HEK293 (cell line): ENCODE measurements around the gene TAC4.

ENCODE experiments used
- GLI4 ChIP-seq: fragments of 450-650 bp; formaldehyde crosslinking; IDR thresholded peaks from 2 replicates; pipeline ENCODE4 v1.5.1; 2016; ENCODE audit warnings: missing biosample characterization, missing genetic modification characterization
- HOXD13 ChIP-seq: sonication (generic); formaldehyde crosslinking; IDR thresholded peaks from 2 replicates; pipeline ENCODE4 v1.8.0; 2022; ENCODE audit warnings: missing genetic modification reagents, borderline replicate concordance
- KLF17 ChIP-seq: fragments of 450-650 bp; formaldehyde crosslinking; IDR thresholded peaks from 2 replicates; pipeline ENCODE4 v1.5.1; 2016; ENCODE audit warnings: missing biosample characterization, missing genetic modification characterization
- KLF9 ChIP-seq: fragments of 450-650 bp; formaldehyde crosslinking; IDR thresholded peaks from 2 replicates; pipeline ENCODE4 v1.5.1; 2016; ENCODE audit warnings: missing biosample characterization, missing genetic modification characterization, low read depth
- MYNN ChIP-seq: fragments of 450-650 bp; formaldehyde crosslinking; IDR thresholded peaks from 2 replicates; pipeline ENCODE4 v1.5.1; 2016; ENCODE audit warnings: missing biosample characterization, missing genetic modification characterization, borderline replicate concordance
- OSR2 ChIP-seq: fragments of 450-650 bp; formaldehyde crosslinking; IDR thresholded peaks from 2 replicates; pipeline ENCODE4 v1.5.1; 2016; ENCODE audit warnings: missing biosample characterization, missing genetic modification characterization
- TRIM28 ChIP-seq: IDR thresholded peaks from 2 replicates; pipeline ENCODE4 v1.6.1; 2011; ENCODE audit warnings: low read length, control low read depth, borderline replicate concordance
- ZBTB21 ChIP-seq: fragments of 450-650 bp; formaldehyde crosslinking; IDR thresholded peaks from 2 replicates; pipeline ENCODE4 v1.5.1; 2017; ENCODE audit warnings: missing biosample characterization, missing genetic modification characterization
- ZFP3 ChIP-seq: fragments of 450-650 bp; formaldehyde crosslinking; IDR thresholded peaks from 2 replicates; pipeline ENCODE4 v1.5.1; 2016; ENCODE audit warnings: low read depth, missing biosample characterization, missing genetic modification characterization
- ZNF112 ChIP-seq: fragments of 450-650 bp; formaldehyde crosslinking; IDR thresholded peaks from 2 replicates; pipeline ENCODE4 v1.5.0; 2017; ENCODE audit warnings: missing biosample characterization, missing genetic modification characterization
- ZNF114 ChIP-seq: fragments of 450-650 bp; formaldehyde crosslinking; IDR thresholded peaks from 2 replicates; pipeline ENCODE4 v1.5.0; 2017; ENCODE audit warnings: missing biosample characterization, missing genetic modification characterization
- ZNF132 ChIP-seq: fragments of 450-650 bp; formaldehyde crosslinking; IDR thresholded peaks from 2 replicates; pipeline ENCODE4 v1.5.1; 2017; ENCODE audit warnings: missing biosample characterization, missing genetic modification characterization, borderline replicate concordance
- ZNF174 ChIP-seq: fragments of 450-650 bp; formaldehyde crosslinking; IDR thresholded peaks from 2 replicates; pipeline ENCODE4 v1.5.0; 2017; ENCODE audit warnings: missing biosample characterization, mild to moderate bottlenecking, missing genetic modification characterization
- ZNF19 ChIP-seq: fragments of 450-650 bp; formaldehyde crosslinking; IDR thresholded peaks from 2 replicates; pipeline ENCODE4; 2016; ENCODE audit warnings: missing biosample characterization, missing genetic modification characterization, low read depth
- ZNF391 ChIP-seq: fragments of 450-650 bp; formaldehyde crosslinking; IDR thresholded peaks from 2 replicates; pipeline ENCODE4 v1.5.1; 2016; ENCODE audit warnings: low read depth, missing biosample characterization, missing genetic modification characterization, borderline replicate concordance
- ZNF510 ChIP-seq: fragments of 450-650 bp; formaldehyde crosslinking; IDR thresholded peaks from 2 replicates; pipeline ENCODE4 v1.5.1; 2018; ENCODE audit warnings: mild to moderate bottlenecking, missing genetic modification characterization, missing biosample characterization; ENCODE audit not compliant: insufficient replicate concordance
- ZNF514 ChIP-seq: fragments of 450-650 bp; formaldehyde crosslinking; IDR thresholded peaks from 2 replicates; pipeline ENCODE4 v1.5.1; 2016; ENCODE audit warnings: missing biosample characterization, missing genetic modification characterization
- ZNF555 ChIP-seq: fragments of 450-650 bp; formaldehyde crosslinking; conservative IDR thresholded peaks from 2 replicates; pipeline ENCODE4 v1.5.1; 2017; ENCODE audit warnings: missing biosample characterization, mild to moderate bottlenecking, missing genetic modification characterization, inconsistent platforms
- ZNF560 ChIP-seq: fragments of 450-650 bp; formaldehyde crosslinking; IDR thresholded peaks from 2 replicates; pipeline ENCODE4 v1.5.1; 2017; ENCODE audit warnings: missing biosample characterization, missing genetic modification characterization, borderline replicate concordance
- ZNF623 ChIP-seq: fragments of 450-650 bp; formaldehyde crosslinking; IDR thresholded peaks from 2 replicates; pipeline ENCODE4 v1.5.1; 2016; ENCODE audit warnings: missing biosample characterization, missing genetic modification characterization
- ZNF701 ChIP-seq: fragments of 450-650 bp; formaldehyde crosslinking; IDR thresholded peaks from 2 replicates; pipeline ENCODE4 v1.5.1; 2016; ENCODE audit warnings: missing biosample characterization, missing genetic modification characterization
- ZNF776 ChIP-seq: fragments of 450-650 bp; formaldehyde crosslinking; IDR thresholded peaks from 2 replicates; pipeline ENCODE4 v1.5.0; 2017; ENCODE audit warnings: missing biosample characterization, missing genetic modification characterization, borderline replicate concordance
- ZNF777 ChIP-seq: fragments of 450-650 bp; formaldehyde crosslinking; IDR thresholded peaks from 2 replicates; pipeline ENCODE4 v1.5.1; 2017; ENCODE audit warnings: missing biosample characterization, missing genetic modification characterization, borderline replicate concordance
- ZNF791 ChIP-seq: fragments of 450-650 bp; formaldehyde crosslinking; IDR thresholded peaks from 2 replicates; pipeline ENCODE4 v1.5.1; 2016; ENCODE audit warnings: missing biosample characterization, missing genetic modification characterization
- TF ChIP-seq, protein P1 (sequence below): fragments of 450-650 bp; formaldehyde crosslinking; IDR thresholded peaks from 2 replicates; pipeline ENCODE4 v1.5.1; 2016; ENCODE audit warnings: missing biosample characterization, missing genetic modification characterization
- TF ChIP-seq, protein P2 (sequence below): fragments of 450-650 bp; formaldehyde crosslinking; IDR thresholded peaks from 2 replicates; pipeline ENCODE4 v1.5.1; 2016; ENCODE audit warnings: missing biosample characterization, missing genetic modification characterization
- TF ChIP-seq, protein P3 (sequence below): fragments of 450-650 bp; formaldehyde crosslinking; IDR thresholded peaks from 2 replicates; pipeline ENCODE4 v1.5.1; 2016; ENCODE audit warnings: missing biosample characterization, missing genetic modification characterization, borderline replicate concordance
- TF ChIP-seq, protein P4 (sequence below): fragments of 450-650 bp; formaldehyde crosslinking; IDR thresholded peaks from 2 replicates; pipeline ENCODE4 v1.5.1; 2016; ENCODE audit warnings: missing biosample characterization, missing genetic modification characterization

The TAC4 gene

GRCh38 chr17:49851387-49852291 lies 3.8 kb upstream of the TAC4 start (continued):
- TF ChIP-seq, protein P1, sequence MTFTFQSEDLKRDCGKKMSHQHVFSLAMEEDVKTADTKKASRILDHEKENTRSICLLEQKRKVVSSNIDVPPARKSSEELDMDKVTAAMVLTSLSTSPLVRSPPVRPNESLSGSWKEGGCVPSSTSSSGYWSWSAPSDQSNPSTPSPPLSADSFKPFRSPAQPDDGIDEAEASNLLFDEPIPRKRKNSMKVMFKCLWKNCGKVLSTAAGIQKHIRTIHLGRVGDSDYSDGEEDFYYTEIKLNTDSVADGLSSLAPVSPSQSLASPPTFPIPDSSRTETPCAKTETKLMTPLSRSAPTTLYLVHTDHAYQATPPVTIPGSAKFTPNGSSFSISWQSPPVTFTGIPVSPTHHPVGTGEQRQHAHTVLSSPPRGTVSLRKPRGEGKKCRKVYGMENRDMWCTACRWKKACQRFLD: no peak
- TF ChIP-seq ZNF701 (tag by site-specific recombination) (no peak), ZNF19 (tag by site-specific recombination) (no peak), ZNF555 (tag by site-specific recombination) (no peak), ZNF114 (tag by site-specific recombination) (no peak), ZNF132 (tag by site-specific recombination) (no peak), ZNF391 (tag by site-specific recombination) (peak; percentile 35; the same call in 1 of the 2 replicates), ZBTB21 (tag by site-specific recombination) (0 out of 2 replicates have a peak, but pooled peaks have one; percentile 15), KLF17 (tag by site-specific recombination) (no peak; the same call in 1 of the 2 replicates), TRIM28 (no peak), ZNF514 (tag by site-specific recombination) (no peak), KLF9 (tag by site-specific recombination) (no peak), ZNF560 (tag by site-specific recombination) (no peak), ZNF174 (tag by site-specific recombination) (no peak), ZNF510 (no peak), ZNF777 (no peak), ZNF623 (tag by site-specific recombination) (peak; percentile 18; the same call in 1 of the 2 replicates), ZFP3 (tag by site-specific recombination) (no peak), ZNF776 (tag by site-specific recombination) (no peak), GLI4 (tag by site-specific recombination) (0 out of 2 replicates have a peak, but pooled peaks have one; percentile 34), MYNN (tag by site-specific recombination) (no peak), ZNF791 (tag by site-specific recombination) (no peak), HOXD13 (no peak), ZNF112 (tag by site-specific recombination) (no peak), OSR2 (no peak)
- TF ChIP-seq, protein P2, sequence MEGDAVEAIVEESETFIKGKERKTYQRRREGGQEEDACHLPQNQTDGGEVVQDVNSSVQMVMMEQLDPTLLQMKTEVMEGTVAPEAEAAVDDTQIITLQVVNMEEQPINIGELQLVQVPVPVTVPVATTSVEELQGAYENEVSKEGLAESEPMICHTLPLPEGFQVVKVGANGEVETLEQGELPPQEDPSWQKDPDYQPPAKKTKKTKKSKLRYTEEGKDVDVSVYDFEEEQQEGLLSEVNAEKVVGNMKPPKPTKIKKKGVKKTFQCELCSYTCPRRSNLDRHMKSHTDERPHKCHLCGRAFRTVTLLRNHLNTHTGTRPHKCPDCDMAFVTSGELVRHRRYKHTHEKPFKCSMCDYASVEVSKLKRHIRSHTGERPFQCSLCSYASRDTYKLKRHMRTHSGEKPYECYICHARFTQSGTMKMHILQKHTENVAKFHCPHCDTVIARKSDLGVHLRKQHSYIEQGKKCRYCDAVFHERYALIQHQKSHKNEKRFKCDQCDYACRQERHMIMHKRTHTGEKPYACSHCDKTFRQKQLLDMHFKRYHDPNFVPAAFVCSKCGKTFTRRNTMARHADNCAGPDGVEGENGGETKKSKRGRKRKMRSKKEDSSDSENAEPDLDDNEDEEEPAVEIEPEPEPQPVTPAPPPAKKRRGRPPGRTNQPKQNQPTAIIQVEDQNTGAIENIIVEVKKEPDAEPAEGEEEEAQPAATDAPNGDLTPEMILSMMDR (tag by site-specific recombination): peak; percentile 85
- TF ChIP-seq, protein P3, sequence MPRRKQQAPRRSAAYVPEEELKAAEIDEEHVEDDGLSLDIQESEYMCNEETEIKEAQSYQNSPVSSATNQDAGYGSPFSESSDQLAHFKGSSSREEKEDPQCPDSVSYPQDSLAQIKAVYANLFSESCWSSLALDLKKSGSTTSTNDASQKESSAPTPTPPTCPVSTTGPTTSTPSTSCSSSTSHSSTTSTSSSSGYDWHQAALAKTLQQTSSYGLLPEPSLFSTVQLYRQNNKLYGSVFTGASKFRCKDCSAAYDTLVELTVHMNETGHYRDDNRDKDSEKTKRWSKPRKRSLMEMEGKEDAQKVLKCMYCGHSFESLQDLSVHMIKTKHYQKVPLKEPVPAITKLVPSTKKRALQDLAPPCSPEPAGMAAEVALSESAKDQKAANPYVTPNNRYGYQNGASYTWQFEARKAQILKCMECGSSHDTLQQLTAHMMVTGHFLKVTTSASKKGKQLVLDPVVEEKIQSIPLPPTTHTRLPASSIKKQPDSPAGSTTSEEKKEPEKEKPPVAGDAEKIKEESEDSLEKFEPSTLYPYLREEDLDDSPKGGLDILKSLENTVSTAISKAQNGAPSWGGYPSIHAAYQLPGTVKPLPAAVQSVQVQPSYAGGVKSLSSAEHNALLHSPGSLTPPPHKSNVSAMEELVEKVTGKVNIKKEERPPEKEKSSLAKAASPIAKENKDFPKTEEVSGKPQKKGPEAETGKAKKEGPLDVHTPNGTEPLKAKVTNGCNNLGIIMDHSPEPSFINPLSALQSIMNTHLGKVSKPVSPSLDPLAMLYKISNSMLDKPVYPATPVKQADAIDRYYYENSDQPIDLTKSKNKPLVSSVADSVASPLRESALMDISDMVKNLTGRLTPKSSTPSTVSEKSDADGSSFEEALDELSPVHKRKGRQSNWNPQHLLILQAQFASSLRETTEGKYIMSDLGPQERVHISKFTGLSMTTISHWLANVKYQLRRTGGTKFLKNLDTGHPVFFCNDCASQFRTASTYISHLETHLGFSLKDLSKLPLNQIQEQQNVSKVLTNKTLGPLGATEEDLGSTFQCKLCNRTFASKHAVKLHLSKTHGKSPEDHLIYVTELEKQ (tag by site-specific recombination): no peak
- TF ChIP-seq, protein P4, sequence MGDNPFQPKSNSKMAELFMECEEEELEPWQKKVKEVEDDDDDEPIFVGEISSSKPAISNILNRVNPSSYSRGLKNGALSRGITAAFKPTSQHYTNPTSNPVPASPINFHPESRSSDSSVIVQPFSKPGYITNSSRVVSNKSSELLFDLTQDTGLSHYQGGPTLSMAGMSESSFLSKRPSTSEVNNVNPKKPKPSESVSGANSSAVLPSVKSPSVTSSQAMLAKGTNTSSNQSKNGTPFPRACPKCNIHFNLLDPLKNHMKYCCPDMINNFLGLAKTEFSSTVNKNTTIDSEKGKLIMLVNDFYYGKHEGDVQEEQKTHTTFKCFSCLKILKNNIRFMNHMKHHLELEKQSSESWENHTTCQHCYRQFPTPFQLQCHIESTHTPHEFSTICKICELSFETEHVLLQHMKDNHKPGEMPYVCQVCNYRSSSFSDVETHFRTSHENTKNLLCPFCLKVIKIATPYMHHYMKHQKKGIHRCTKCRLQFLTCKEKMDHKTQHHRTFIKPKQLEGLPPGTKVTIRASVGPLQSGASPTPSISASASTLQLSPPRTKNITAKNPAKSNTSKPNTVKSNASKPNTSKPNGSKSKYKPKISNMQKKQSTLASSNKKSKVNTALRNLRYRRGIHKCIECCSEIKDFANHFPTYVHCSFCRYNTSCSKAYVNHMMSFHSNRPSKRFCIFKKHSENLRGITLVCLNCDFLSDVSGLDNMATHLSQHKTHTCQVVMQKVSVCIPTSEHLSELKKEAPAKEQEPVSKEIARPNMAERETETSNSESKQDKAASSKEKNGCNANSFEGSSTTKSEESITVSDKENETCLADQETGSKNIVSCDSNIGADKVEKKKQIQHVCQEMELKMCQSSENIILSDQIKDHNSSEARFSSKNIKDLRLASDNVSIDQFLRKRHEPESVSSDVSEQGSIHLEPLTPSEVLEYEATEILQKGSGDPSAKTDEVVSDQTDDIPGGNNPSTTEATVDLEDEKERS (tag by site-specific recombination): no peak
